Medulla oblongata (tissue), 1 donor: ENCODE measurements around the gene PRAMEF7.
"Not testable (repeated sequence)": the region's sequence is repeated elsewhere in the genome, so short reads cannot be mapped to it uniquely, and the experiment has no call there.

Experiments
- DNase-seq: peaks from one replicate; pipeline ENCODE4 v3.0.0-alpha.2; 2015; ENCODE audit errors: extremely low spot score

PRAMEF7 gene

DNA sequence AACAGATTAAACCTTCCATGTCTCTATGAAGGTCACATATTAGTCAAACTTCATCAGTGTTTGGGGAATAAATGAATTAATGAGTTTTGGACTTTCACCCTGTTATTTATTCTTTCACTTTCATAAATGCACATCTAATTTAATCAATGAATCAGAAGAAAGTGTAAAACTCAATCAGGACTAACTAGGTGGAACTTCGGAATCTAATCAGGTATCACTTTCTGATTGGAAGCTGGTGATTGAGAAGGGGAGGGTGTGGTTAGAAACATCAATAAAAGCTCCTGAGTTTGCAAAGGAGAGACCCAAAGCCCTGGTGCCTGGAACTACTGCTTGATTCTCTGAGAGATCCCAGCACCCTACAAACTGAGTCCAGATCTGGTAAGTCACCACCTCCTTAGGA, at the start of gene PRAMEF7:
Gene PRAMEF7 (plus strand): TSS at position 301 of the 400 bp plus-strand sequence. CDS start 1,083 bp downstream, outside the sequence.
- not testable (repeated sequence) for DNase-seq

- DNase-seq, result not testable (repeated sequence)
Measured at GRCh38 chr1:12878453-12878852, 38.0 kb upstream of the PRAMEF7 start.

- not testable (repeated sequence) for DNase-seq
Measured at GRCh38 chr1:12886101-12886500, 30.3 kb upstream of the PRAMEF7 start, which contains the start of gene PRAMEF4. TSS of gene PRAMEF4 (minus strand) at chr1:12886201. CDS start at chr1:12883394, 2,807 bp downstream.

DNA sequence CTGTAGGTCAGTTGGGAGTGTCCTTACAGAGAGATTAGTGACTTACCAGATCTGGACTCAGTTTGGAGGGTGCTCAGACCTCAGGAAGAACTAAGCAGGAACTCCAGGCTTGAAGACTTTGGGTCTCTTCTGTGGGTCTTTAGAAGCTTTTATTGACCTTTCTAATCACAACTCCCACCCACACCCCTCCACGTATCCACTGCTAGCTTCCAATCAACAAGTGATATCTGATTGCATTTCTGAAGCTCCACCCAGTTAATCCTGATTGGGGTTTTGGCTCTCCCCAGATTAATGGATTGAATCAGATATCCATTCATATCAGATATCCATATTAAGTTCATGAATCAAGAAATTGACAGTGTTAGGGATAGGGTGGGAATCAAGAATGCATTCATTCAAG, 18.2 kb upstream of the PRAMEF7 start, which contains the start of gene PRAMEF10:
Gene PRAMEF10 (minus strand): TSS at position 101 of the 400 bp plus-strand sequence. CDS start 2,423 bp downstream, outside the sequence.
- not testable (repeated sequence) for DNase-seq

GRCh38 chr1:12899186-12899585, 17.2 kb upstream of the PRAMEF7 start:
- DNase-seq, result not testable (repeated sequence)

GRCh38 chr1:12903793-12904572, 12.4 kb upstream of the PRAMEF7 start:
- DNase-seq, result not testable (repeated sequence)

GRCh38 chr1:12921749-12922148, 5.3 kb downstream of the PRAMEF7 start:
- not testable (repeated sequence) for DNase-seq

DNA sequence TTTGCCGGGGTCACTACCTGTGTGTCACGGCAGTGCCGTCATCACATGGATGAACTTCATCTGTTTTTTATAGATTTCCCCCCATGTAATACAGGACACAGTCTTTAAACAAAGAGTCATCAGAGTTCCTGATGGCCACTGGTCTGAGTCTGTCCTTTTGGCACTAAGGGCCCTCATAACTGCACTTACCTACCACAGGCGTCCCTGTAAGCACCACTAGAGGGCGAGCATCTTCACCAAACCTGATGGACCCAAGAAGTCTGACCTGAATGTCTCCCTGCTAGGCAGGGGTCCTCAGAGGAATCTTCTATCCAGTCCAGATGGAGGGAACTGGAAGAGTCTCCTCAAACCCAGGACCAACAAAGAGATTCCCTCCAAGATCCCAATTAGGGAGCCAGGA, 8.0 kb downstream of the PRAMEF7 start:
- not testable (repeated sequence) for DNase-seq

- not testable (repeated sequence) for DNase-seq
Measured at GRCh38 chr1:12947480-12947879, 31.1 kb downstream of the PRAMEF7 start, which contains the start of gene PRAMEF6. TSS of gene PRAMEF6 (minus strand) at chr1:12947580. CDS start at chr1:12942518, 5,062 bp downstream.
